MCF 10A (cell line): ENCODE results near the gene FGF18. TPM values are rescaled to one million over a fixed set of nuclear protein-coding genes. Genes with fewer than 3 reads are reported as not detected.

Experiments
- BruUV-seq: library from RNA; stranded (reverse); fragments of 400-500 nt; replicated peaks from 2 replicates; lab custom pipeline; 2021; lab: Mats Ljungman, UMichigan
- CTCF ChIA-PET: fragments of 300-600 bp; sonication (Branson Sonifier 250); formaldehyde crosslinking; extraction: SDS; loops from one replicate; lab custom pipeline; 2021; ENCODE audit warnings: antibody characterized with exemption, inconsistent platforms; lab: Yijun Ruan, JAX
- POLR2A ChIA-PET: fragments of 300-600, 350-650 bp; sonication (Branson Sonifier 250); formaldehyde crosslinking; extraction: SDS; loops from one replicate; lab custom pipeline; 2020; ENCODE audit warnings: antibody characterized with exemption, inconsistent platforms; lab: Yijun Ruan, JAX
- DNase-seq: peaks from one replicate; pipeline ENCODE4 v3.0.0-alpha.2; 2018; ENCODE audit not compliant: unreplicated experiment
- H3K27ac Mint-ChIP-seq: one replicate; pipeline ENCODE4 v1.8.0; 2022; ENCODE audit warnings: mild to moderate bottlenecking, low read depth, mixed read lengths; ENCODE audit not compliant: unreplicated experiment
- H3K27me3 Mint-ChIP-seq: one replicate; pipeline ENCODE4 v1.8.0; 2022; ENCODE audit warnings: mixed read lengths; ENCODE audit not compliant: insufficient read depth, unreplicated experiment
- H3K36me3 Mint-ChIP-seq: one replicate; pipeline ENCODE4 v1.8.0; 2022; ENCODE audit warnings: mild to moderate bottlenecking, moderate library complexity, mixed read lengths; ENCODE audit not compliant: insufficient read depth, unreplicated experiment
- H3K4me1 Mint-ChIP-seq: one replicate; pipeline ENCODE4 v1.8.0; 2022; ENCODE audit warnings: mixed read lengths; ENCODE audit not compliant: insufficient read depth, unreplicated experiment
- H3K4me3 Mint-ChIP-seq: one replicate; pipeline ENCODE4 v1.8.0; 2022; ENCODE audit warnings: mild to moderate bottlenecking, moderate library complexity, mixed read lengths; ENCODE audit not compliant: unreplicated experiment
- H3K9me3 Mint-ChIP-seq: one replicate; pipeline ENCODE4 v1.8.0; 2022; ENCODE audit warnings: mixed read lengths; ENCODE audit not compliant: unreplicated experiment
- CTCF ChIP-seq: fragments of 200-600 bp; IDR thresholded peaks from one replicate; pipeline ENCODE4 v1.8.0; 2022; ENCODE audit warnings: antibody characterized with exemption, mild to moderate bottlenecking; ENCODE audit not compliant: unreplicated experiment
- intact Hi-C: fragments of 100-400 bp; cut with micrococcal nuclease; formaldehyde crosslinking; loops from 2 replicates; pipeline ENCODE4 v1.14.1; 2022
- total RNA-seq: library from RNA; stranded (reverse); gene quantifications from 2 replicates; pipeline ENCODE4 v1.2.3, GENCODE V29; 2022

The FGF18 gene
- total RNA-seq, 1 experiment from 2014 or later, result not detected

GRCh38 chr5:171390883-171391677 lies 28.4 kb upstream of the FGF18 start:
- Mint-ChIP-seq H3K9me3 (no peaks in the 10 kb centered on the region), H3K4me1 (peaks cover 49% of the 10 kb centered on the region), H3K36me3 (peaks cover 91% of the 10 kb centered on the region), H3K4me3 (peak overlapping the region; percentile 99), H3K27ac (peak overlapping the region; percentile 99), H3K27me3 (no peaks in the 10 kb centered on the region)
- intact Hi-C loops, result no loop called here
- TF ChIP-seq CTCF, result no peak
- no peak for DNase-seq
- ChIA-PET CTCF (interaction anchor here (0.7 kb wide), 2 partner anchors 430 to 1968 kb away, joined by 3 read pairs; no protein-coding TSS in a partner anchor), POLR2A (interaction anchor here (3.5 to 4.9 kb wide), 3 partner anchors 9 to 23 kb away, joined by 29 to 38 read pairs (median 35); no protein-coding TSS in a partner anchor)
- BruUV-seq, result no TSS peak

- Mint-ChIP-seq H3K9me3 (no peaks in the 10 kb centered on the region), H3K27me3 (no peaks in the 10 kb centered on the region), H3K27ac (no peak overlapping the region), H3K4me3 (peak overlapping the region; percentile 99), H3K4me1 (peaks cover 56% of the 10 kb centered on the region), H3K36me3 (peaks cover 100% of the 10 kb centered on the region)
- intact Hi-C loops, result no loop called here
- no peak for TF ChIP-seq CTCF
- no TSS peak for BruUV-seq
- ChIA-PET POLR2A (interaction anchor here (1.3 to 3.6 kb wide), 4 partner anchors 13 to 614 kb away, joined by 3 to 15 read pairs (median 10); partner anchors contain the start of gene FBXW11), CTCF (interaction anchor here (0.6 to 4.7 kb wide), 5 partner anchors 13 to 636 kb away, joined by 3 to 20 read pairs (median 3); no protein-coding TSS in a partner anchor)
- no peak for DNase-seq
Measured at GRCh38 chr5:171391996-171392577, 27.4 kb upstream of the FGF18 start.

GRCh38 chr5:171392585-171393159 lies 26.8 kb upstream of the FGF18 start:
- POLR2A ChIA-PET, result interaction anchor here (0.8 to 3.6 kb wide), 5 partner anchors 13 to 614 kb away, joined by 3 to 15 read pairs (median 5); partner anchors contain the start of gene FBXW11
- Mint-ChIP-seq H3K9me3 (no peaks in the 10 kb centered on the region), H3K27ac (no peak overlapping the region), H3K36me3 (peaks cover 100% of the 10 kb centered on the region), H3K4me3 (peak overlapping the region; percentile 99), H3K27me3 (no peaks in the 10 kb centered on the region), H3K4me1 (peaks cover 62% of the 10 kb centered on the region)
- no TSS peak for BruUV-seq
- intact Hi-C loops, result no loop called here
- CTCF ChIA-PET, result interaction anchor here (0.6 to 4.7 kb wide), 8 partner anchors 13 to 649 kb away, joined by 3 to 20 read pairs (median 4); no protein-coding TSS in a partner anchor
- DNase-seq, result no peak
- peak; percentile 5 for TF ChIP-seq CTCF
